C4-2B (cell line): Measurements from ENCODE around the gene GPR3.

Source experiments
- ZFX ChIP-seq: fragments of 450-650 bp; IDR thresholded peaks from 2 replicates; pipeline ENCODE4 v1.6.1; 2017
- TF ChIP-seq, protein P1 (sequence below): fragments of 450-650 bp; conservative IDR thresholded peaks from 2 replicates; pipeline ENCODE4 v1.5.1; 2017; ENCODE audit warnings: mild to moderate bottlenecking

DNA sequence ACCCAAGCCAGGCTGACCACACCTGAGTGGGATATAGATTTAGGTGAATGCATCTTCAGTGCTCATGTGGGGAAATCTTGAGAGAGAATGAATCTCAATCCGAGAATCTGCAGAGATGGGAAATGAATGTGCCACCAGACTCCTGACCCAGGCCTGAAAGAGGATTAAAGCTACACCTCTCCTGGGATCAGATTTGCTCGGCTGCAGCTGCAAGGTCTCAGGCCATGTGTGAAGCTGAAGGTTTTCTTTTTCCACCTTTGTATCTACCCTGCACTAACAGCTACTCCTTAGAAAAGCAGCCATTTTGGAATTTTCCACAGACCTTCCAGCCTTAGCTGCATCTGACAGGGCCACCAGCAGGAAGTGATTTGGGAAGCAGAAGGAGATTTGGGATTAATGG is 18.3 kb downstream of the GPR3 start:
- TF ChIP-seq, protein P1, sequence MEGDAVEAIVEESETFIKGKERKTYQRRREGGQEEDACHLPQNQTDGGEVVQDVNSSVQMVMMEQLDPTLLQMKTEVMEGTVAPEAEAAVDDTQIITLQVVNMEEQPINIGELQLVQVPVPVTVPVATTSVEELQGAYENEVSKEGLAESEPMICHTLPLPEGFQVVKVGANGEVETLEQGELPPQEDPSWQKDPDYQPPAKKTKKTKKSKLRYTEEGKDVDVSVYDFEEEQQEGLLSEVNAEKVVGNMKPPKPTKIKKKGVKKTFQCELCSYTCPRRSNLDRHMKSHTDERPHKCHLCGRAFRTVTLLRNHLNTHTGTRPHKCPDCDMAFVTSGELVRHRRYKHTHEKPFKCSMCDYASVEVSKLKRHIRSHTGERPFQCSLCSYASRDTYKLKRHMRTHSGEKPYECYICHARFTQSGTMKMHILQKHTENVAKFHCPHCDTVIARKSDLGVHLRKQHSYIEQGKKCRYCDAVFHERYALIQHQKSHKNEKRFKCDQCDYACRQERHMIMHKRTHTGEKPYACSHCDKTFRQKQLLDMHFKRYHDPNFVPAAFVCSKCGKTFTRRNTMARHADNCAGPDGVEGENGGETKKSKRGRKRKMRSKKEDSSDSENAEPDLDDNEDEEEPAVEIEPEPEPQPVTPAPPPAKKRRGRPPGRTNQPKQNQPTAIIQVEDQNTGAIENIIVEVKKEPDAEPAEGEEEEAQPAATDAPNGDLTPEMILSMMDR: no peak
- TF ChIP-seq ZFX: no peak
